ENCODE measurements around the gene NFE2L2.

The NFE2L2 gene

DNA sequence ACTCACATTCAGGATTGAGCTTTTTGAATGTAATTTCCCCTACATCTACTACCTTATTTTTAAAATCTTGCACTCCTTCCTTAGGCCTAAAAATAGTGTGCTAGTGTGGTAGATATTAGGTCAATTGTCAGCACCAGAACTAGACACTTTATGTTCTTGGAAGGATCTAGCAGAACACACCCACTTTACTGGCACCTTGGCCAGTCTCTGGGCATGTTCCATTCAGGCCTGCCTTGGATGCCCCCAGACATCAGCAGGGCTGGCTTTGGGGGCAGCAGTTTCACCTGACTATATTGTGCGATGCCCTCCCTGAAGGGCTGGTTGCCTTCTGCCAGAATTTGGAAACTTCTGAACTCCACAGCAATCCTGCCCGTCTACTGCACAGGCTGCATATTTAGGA is 15.3 kb upstream of the NFE2L2 start:
- no peak for TF ChIP-seq SUZ12 (IDR thresholded peaks at IDR 0.05; ENCODE audit: extremely low read depth, insufficient read depth, insufficient read length)
- no peak for TF ChIP-seq ZNF274 (IDR thresholded peaks at IDR 0.05; ENCODE audit: low read depth, low read length)
- no peak for TF ChIP-seq YY1 (IDR thresholded peaks at IDR 0.05; ENCODE audit: insufficient read depth, insufficient read length)
- no peaks in the 10 kb centered on the region for H3K36me3 ChIP-seq (ENCODE audit: insufficient read depth, insufficient read length, low read length)
- H3K9me3 ChIP-seq (ENCODE audit: insufficient read depth, low read length), result no peaks in the 10 kb centered on the region
- no peak for DNase-seq (ENCODE audit: low read depth, low spot score)
- no peak overlapping the region for H3K9ac ChIP-seq (ENCODE audit: insufficient read length, low read depth)
- no peaks in the 10 kb centered on the region for H3K4me1 ChIP-seq (ENCODE audit: insufficient read depth, insufficient read length)
- H3K27me3 ChIP-seq (ENCODE audit: insufficient read depth, insufficient read length), result no peaks in the 10 kb centered on the region
- no peak overlapping the region for H3K4me3 ChIP-seq (ENCODE audit: insufficient read length, low read depth)

DNA sequence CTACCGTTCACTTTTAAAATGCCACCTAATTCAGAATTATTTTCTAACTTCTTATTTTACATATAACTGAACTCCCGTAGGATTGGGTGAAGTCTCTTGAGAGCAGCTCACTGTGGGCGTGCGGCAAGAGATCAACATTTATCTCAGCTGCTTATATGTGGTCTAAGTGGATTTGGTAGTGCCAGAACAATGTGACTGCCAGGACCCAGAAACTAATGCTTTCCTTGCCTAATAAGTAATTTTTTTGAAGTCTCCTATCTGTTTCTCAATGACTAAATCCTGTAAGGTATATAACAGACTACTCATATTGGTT is 11.2 kb upstream of the NFE2L2 start:
- Histone ChIP-seq H3K9me3 (ENCODE audit: insufficient read depth, low read length) (no peaks in the 10 kb centered on the region), H3K4me3 (ENCODE audit: insufficient read length, low read depth) (no peak overlapping the region)

DNA sequence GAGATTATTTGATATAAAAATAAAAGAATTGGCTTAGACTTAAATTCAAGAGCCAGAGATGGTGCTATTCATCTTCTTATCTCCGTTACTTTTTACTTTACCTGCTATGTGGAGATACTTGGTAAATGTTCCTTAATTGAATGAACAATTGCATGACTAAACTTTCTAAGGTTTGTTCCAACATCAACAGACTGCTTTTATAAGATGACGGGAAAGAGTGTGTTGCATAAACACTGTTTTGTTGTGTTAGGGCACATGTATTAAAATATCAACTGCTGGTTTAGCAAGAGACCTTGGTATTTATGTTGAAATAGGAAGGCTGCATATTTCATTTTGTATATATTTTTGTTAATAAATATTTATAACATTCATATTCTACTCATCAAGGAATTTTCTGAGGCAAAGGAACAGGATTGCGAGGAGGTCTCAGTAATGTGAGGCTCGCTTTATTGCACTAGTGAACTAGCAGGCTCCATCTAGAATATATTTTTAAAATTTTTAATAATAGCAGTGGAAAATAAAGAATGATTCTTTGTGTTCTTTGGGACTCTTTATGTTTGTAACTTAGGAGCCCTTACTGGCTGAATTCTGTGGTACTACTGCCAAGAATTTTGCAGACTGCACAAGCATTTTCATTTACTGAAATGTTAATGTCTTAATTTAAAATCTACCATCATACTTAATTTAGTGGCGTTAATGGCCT is 10.7 kb upstream of the NFE2L2 start:
- Histone ChIP-seq H3K9me3 (ENCODE audit: insufficient read depth, low read length) (no peaks in the 10 kb centered on the region), H3K9ac (ENCODE audit: insufficient read length, low read depth) (no peak overlapping the region), H3K27me3 (ENCODE audit: insufficient read depth, insufficient read length) (no peaks in the 10 kb centered on the region), H3K36me3 (ENCODE audit: insufficient read depth, insufficient read length, low read length) (no peaks in the 10 kb centered on the region), H3K4me1 (ENCODE audit: insufficient read depth, insufficient read length) (no peaks in the 10 kb centered on the region), H3K4me3 (ENCODE audit: insufficient read length, low read depth) (no peak overlapping the region)
- DNase-seq (ENCODE audit: low read depth, low spot score), result no peak
- TF ChIP-seq ZNF274 (IDR thresholded peaks at IDR 0.05; ENCODE audit: low read depth, low read length) (no peak), YY1 (IDR thresholded peaks at IDR 0.05; ENCODE audit: insufficient read depth, insufficient read length) (no peak)

More for the DNA sequence above, 11.2 kb upstream of the NFE2L2 start:
- H3K36me3 ChIP-seq (ENCODE audit: insufficient read depth, insufficient read length, low read length), result no peaks in the 10 kb centered on the region
- TF ChIP-seq YY1 (IDR thresholded peaks at IDR 0.05; ENCODE audit: insufficient read depth, insufficient read length), result no peak
- TF ChIP-seq SUZ12 (IDR thresholded peaks at IDR 0.05; ENCODE audit: extremely low read depth, insufficient read depth, insufficient read length), result no peak
- no peak for TF ChIP-seq ZNF274 (IDR thresholded peaks at IDR 0.05; ENCODE audit: low read depth, low read length)
- H3K9ac ChIP-seq (ENCODE audit: insufficient read length, low read depth), result no peak overlapping the region
- no peaks in the 10 kb centered on the region for H3K4me1 ChIP-seq (ENCODE audit: insufficient read depth, insufficient read length)
- DNase-seq (ENCODE audit: low read depth, low spot score), result no peak
- no peaks in the 10 kb centered on the region for H3K27me3 ChIP-seq (ENCODE audit: insufficient read depth, insufficient read length)

DNA sequence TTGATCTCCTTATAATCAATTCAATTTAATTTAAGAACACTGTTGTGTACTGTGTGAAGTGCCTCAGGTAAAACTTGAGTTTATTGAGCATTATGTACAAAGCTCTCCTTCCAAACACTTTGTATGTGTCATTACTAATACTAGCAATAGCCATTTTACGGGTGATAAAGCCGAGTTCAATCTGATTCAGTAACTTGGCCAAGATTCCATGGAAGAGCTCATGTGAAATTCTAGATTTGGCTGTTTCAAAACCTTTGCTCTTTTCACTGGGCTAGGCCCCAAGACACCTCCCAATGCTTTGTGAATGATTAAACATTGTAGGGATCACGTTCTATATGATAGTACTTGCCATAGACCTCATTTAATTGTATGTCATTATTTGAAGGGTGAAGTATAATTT is 8.9 kb upstream of the NFE2L2 start:
- TF ChIP-seq YY1 (IDR thresholded peaks at IDR 0.05; ENCODE audit: insufficient read depth, insufficient read length) (no peak), ZNF274 (IDR thresholded peaks at IDR 0.05; ENCODE audit: low read depth, low read length) (no peak), SUZ12 (IDR thresholded peaks at IDR 0.05; ENCODE audit: extremely low read depth, insufficient read depth, insufficient read length) (no peak)
- H3K4me3 ChIP-seq (ENCODE audit: insufficient read length, low read depth), result no peak overlapping the region
- no peaks in the 10 kb centered on the region for H3K9me3 ChIP-seq (ENCODE audit: insufficient read depth, low read length)
- no peak for DNase-seq (ENCODE audit: low read depth, low spot score)
- no peaks in the 10 kb centered on the region for H3K36me3 ChIP-seq (ENCODE audit: insufficient read depth, insufficient read length, low read length)
- no peak overlapping the region for H3K9ac ChIP-seq (ENCODE audit: insufficient read length, low read depth)
- no peaks in the 10 kb centered on the region for H3K27me3 ChIP-seq (ENCODE audit: insufficient read depth, insufficient read length)
- H3K4me1 ChIP-seq (ENCODE audit: insufficient read depth, insufficient read length), result no peaks in the 10 kb centered on the region

DNA sequence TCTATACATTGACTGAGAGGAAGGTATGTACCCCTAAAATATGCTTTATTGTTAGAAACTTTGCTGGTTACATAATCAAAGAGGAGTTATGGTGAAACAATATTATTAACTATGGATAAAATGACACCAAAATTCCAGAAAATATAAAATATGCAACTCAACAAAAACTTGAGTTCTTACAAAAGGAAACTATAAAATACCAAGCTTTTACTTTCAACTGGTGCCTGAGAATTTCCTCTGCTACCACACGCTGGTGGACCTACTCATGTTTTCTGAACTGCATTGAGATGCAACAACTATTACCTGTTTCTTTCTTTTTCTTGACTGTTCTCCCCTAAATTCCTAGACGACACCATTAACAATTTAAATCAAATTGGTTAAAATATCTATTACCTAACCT is 8.2 kb upstream of the NFE2L2 start:
- H3K4me1 ChIP-seq (ENCODE audit: insufficient read depth, insufficient read length), result no peaks in the 10 kb centered on the region

DNA sequence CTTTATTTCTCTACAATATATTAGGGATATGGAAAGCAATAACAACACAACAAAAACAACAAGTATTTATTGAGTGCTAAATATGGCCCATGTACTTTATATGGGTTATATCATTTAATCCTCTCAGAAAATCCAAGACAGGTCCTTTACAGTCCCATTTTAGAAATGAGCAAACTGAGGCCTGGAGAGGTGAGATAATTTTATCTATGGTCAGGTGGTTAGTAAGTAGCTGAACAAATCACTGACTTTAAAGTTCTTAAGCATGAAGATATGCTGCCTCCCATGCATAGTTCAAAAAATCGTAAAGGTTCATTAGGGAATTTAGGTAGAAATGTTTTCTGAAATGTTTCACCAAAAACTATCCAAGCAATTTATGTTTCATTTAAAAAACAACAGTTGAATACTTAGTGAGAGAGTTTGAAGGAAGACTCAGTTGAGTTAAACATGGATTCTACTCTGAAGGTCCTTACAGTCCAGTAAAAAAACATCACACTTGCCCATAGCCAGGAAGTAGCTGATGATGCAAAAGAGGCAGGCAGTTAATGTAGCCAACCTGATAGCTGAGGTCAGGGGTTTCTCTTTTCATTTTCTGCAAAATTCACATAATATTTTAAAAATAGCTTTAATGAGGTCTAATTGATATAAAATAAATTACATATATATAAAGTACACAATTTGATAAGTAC is 7.6 kb upstream of the NFE2L2 start:
- no peak for TF ChIP-seq ZNF274 (IDR thresholded peaks at IDR 0.05; ENCODE audit: low read depth, low read length)
- no peak for TF ChIP-seq SUZ12 (IDR thresholded peaks at IDR 0.05; ENCODE audit: extremely low read depth, insufficient read depth, insufficient read length)
- no peak for TF ChIP-seq YY1 (IDR thresholded peaks at IDR 0.05; ENCODE audit: insufficient read depth, insufficient read length)
- Histone ChIP-seq H3K9ac (ENCODE audit: insufficient read length, low read depth) (no peak overlapping the region), H3K9me3 (ENCODE audit: insufficient read depth, low read length) (no peaks in the 10 kb centered on the region), H3K4me1 (ENCODE audit: insufficient read depth, insufficient read length) (no peaks in the 10 kb centered on the region), H3K36me3 (ENCODE audit: insufficient read depth, insufficient read length, low read length) (no peaks in the 10 kb centered on the region), H3K27me3 (ENCODE audit: insufficient read depth, insufficient read length) (no peaks in the 10 kb centered on the region), H3K4me3 (ENCODE audit: insufficient read length, low read depth) (no peak overlapping the region)
- DNase-seq (ENCODE audit: low read depth, low spot score), result no peak

More for the DNA sequence above, 8.2 kb upstream of the NFE2L2 start:
- no peaks in the 10 kb centered on the region for H3K9me3 ChIP-seq (ENCODE audit: insufficient read depth, low read length)
- TF ChIP-seq SUZ12 (IDR thresholded peaks at IDR 0.05; ENCODE audit: extremely low read depth, insufficient read depth, insufficient read length), result no peak
- TF ChIP-seq ZNF274 (IDR thresholded peaks at IDR 0.05; ENCODE audit: low read depth, low read length), result no peak
- TF ChIP-seq YY1 (IDR thresholded peaks at IDR 0.05; ENCODE audit: insufficient read depth, insufficient read length), result no peak
- H3K9ac ChIP-seq (ENCODE audit: insufficient read length, low read depth), result no peak overlapping the region
- H3K36me3 ChIP-seq (ENCODE audit: insufficient read depth, insufficient read length, low read length), result no peaks in the 10 kb centered on the region
- no peaks in the 10 kb centered on the region for H3K27me3 ChIP-seq (ENCODE audit: insufficient read depth, insufficient read length)
- no peak overlapping the region for H3K4me3 ChIP-seq (ENCODE audit: insufficient read length, low read depth)
- no peak for DNase-seq (ENCODE audit: low read depth, low spot score)

DNA sequence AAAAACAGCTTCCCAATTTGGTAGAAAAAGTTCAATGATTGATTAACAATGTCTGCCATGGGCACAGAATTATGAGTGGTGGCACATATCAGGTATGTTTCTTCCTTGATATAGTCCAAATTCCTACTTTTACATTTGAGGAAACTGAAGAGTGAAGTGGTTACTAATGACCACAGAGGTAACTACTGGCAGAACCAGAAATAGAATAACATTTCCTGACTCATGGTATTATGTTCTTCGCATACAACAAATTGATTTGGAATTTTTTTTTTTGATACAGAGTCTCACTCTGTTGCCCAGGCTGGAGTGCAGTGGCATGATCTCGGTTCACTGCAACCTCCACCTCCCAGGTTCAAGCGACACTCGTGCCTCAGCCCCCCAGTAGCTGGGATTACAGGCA is 6.0 kb upstream of the NFE2L2 start:
- DNase-seq (ENCODE audit: low read depth, low spot score), result no peak
- H3K27me3 ChIP-seq (ENCODE audit: insufficient read depth, insufficient read length), result no peaks in the 10 kb centered on the region
- H3K9ac ChIP-seq (ENCODE audit: insufficient read length, low read depth), result no peak overlapping the region
- H3K9me3 ChIP-seq (ENCODE audit: insufficient read depth, low read length), result no peaks in the 10 kb centered on the region
- H3K4me3 ChIP-seq (ENCODE audit: insufficient read length, low read depth), result no peak overlapping the region
- H3K36me3 ChIP-seq (ENCODE audit: insufficient read depth, insufficient read length, low read length), result no peaks in the 10 kb centered on the region
- TF ChIP-seq SUZ12 (IDR thresholded peaks at IDR 0.05; ENCODE audit: extremely low read depth, insufficient read depth, insufficient read length) (no peak), ZNF274 (IDR thresholded peaks at IDR 0.05; ENCODE audit: low read depth, low read length) (no peak), YY1 (IDR thresholded peaks at IDR 0.05; ENCODE audit: insufficient read depth, insufficient read length) (no peak)
- H3K4me1 ChIP-seq (ENCODE audit: insufficient read depth, insufficient read length), result no peaks in the 10 kb centered on the region
